Liver (tissue), 3 donors: ENCODE measurements around the gene KIF1A.

Experiments
- EGR1 ChIP-seq, 2 donors: IDR thresholded peaks; 2 replicates each; pipeline ENCODE4 v1.6.1; 2016 to 2018; ENCODE audit warnings: antibody characterized with exemption in 2 of 2, low read depth in 2 of 2
- JUND ChIP-seq, 2 donors: IDR thresholded peaks; 2 replicates each; pipeline ENCODE4 v1.6.1; 2016; ENCODE audit warnings: antibody characterized with exemption in 2 of 2
- ZBTB33 ChIP-seq: IDR thresholded peaks from 2 replicates; pipeline ENCODE4 v1.6.1; 2016; ENCODE audit warnings: antibody characterized with exemption
- TF ChIP-seq, protein P1 (sequence below): fragments of 150-350 bp; IDR thresholded peaks from 2 replicates; pipeline ENCODE4 v1.5.1; 2017; ENCODE audit warnings: improper control_type of control experiment, low read depth, low read length; ENCODE audit not compliant: missing input control
- donor health status: healthy.
- donor health status: healthy.

GRCh38 chr2:240803191-240803590 is 16.8 kb downstream of the KIF1A start:
- TF ChIP-seq JUND (IDR thresholded peaks at IDR 0.05), result no peak
- TF ChIP-seq, protein P1, sequence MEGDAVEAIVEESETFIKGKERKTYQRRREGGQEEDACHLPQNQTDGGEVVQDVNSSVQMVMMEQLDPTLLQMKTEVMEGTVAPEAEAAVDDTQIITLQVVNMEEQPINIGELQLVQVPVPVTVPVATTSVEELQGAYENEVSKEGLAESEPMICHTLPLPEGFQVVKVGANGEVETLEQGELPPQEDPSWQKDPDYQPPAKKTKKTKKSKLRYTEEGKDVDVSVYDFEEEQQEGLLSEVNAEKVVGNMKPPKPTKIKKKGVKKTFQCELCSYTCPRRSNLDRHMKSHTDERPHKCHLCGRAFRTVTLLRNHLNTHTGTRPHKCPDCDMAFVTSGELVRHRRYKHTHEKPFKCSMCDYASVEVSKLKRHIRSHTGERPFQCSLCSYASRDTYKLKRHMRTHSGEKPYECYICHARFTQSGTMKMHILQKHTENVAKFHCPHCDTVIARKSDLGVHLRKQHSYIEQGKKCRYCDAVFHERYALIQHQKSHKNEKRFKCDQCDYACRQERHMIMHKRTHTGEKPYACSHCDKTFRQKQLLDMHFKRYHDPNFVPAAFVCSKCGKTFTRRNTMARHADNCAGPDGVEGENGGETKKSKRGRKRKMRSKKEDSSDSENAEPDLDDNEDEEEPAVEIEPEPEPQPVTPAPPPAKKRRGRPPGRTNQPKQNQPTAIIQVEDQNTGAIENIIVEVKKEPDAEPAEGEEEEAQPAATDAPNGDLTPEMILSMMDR, result no peak
- TF ChIP-seq EGR1 (IDR thresholded peaks at IDR 0.05; ENCODE audit: low read depth in 2 of 2), result no peak
- no peak for TF ChIP-seq ZBTB33
